ENCODE results near the gene ESRRA. TPM values are rescaled to one million over a fixed set of nuclear protein-coding genes. Genes with fewer than 3 reads are reported as not detected.
A peak's percentile ranks its signal among the peaks of the same experiment; 100 is the strongest.

The ESRRA gene
- polyA plus RNA-seq, 1 donor (not counting 4 experiments of a cell fraction or from before 2014, with no cell fraction given) = 20.8 TPM

GRCh38 chr11:64266339-64266738 lies 39.0 kb upstream of the ESRRA start:
- dilution Hi-C loops (cut with MboI; ENCODE audit: extremely low pct_ligation_motif_present, low sequenced_read_pairs) = no loop called here
- Histone ChIP-seq H3K9me3 (ENCODE audit: control insufficient read depth, low read depth, low read length) (no peaks in the 10 kb centered on the region), H3K4me1 (ENCODE audit: control insufficient read depth, extremely low read depth, insufficient read depth, low read length) (peaks cover 57% of the 10 kb centered on the region), H3K9me1 (ENCODE audit: control insufficient read depth, extremely low read depth, insufficient read depth, low read length) (no peaks in the 10 kb centered on the region), H3K36me3 (ENCODE audit: control insufficient read depth in 2 of 2, extremely low read depth in 1 of 2, insufficient read depth in 2 of 2, low read length in 2 of 2) (peaks cover 34 to 59% of the 10 kb centered on the region in 2 experiments), H3K79me2 (ENCODE audit: control insufficient read depth, insufficient read depth, low read length) (no peaks in the 10 kb centered on the region), H3K27ac (ENCODE audit: control insufficient read depth, insufficient read depth, low read length) (no peak overlapping the region), H3K27me3 (ENCODE audit: control insufficient read depth, extremely low read depth, insufficient read depth, low read length) (no peaks in the 10 kb centered on the region), H4K20me1 (ENCODE audit: control insufficient read depth, extremely low read depth, insufficient read depth, low read length) (no peaks in the 10 kb centered on the region), H3K9ac (ENCODE audit: control insufficient read depth, extremely low read depth, insufficient read depth, low read length) (no peak overlapping the region), H2AFZ (ENCODE audit: control insufficient read depth, low read length) (no peak overlapping the region), H3K4me3 (ENCODE audit: control insufficient read depth in 2 of 3, extremely low read depth in 1 of 3, insufficient read depth in 2 of 3, low read depth in 1 of 3, low read length in 3 of 3) (no peak overlapping the region), H3K4me2 (ENCODE audit: control insufficient read depth, extremely low read depth, insufficient read depth, low read depth, low read length) (no peak overlapping the region)
- no peak for FAIRE-seq
- TF ChIP-seq EZH2 (IDR thresholded peaks at IDR 0.05; ENCODE audit: low read length) = no peak
- TF ChIP-seq, protein P1, sequence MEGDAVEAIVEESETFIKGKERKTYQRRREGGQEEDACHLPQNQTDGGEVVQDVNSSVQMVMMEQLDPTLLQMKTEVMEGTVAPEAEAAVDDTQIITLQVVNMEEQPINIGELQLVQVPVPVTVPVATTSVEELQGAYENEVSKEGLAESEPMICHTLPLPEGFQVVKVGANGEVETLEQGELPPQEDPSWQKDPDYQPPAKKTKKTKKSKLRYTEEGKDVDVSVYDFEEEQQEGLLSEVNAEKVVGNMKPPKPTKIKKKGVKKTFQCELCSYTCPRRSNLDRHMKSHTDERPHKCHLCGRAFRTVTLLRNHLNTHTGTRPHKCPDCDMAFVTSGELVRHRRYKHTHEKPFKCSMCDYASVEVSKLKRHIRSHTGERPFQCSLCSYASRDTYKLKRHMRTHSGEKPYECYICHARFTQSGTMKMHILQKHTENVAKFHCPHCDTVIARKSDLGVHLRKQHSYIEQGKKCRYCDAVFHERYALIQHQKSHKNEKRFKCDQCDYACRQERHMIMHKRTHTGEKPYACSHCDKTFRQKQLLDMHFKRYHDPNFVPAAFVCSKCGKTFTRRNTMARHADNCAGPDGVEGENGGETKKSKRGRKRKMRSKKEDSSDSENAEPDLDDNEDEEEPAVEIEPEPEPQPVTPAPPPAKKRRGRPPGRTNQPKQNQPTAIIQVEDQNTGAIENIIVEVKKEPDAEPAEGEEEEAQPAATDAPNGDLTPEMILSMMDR (optimal IDR thresholded peaks at IDR 0.05 in 1 of 3, IDR thresholded peaks at IDR 0.05 in 1 of 3, conservative IDR thresholded peaks at IDR 0.05 in 1 of 3; ENCODE audit: extremely low read depth in 1 of 3, insufficient read depth in 2 of 3, low read length in 3 of 3) = no peak
- DNase-seq (ENCODE audit: low read depth, low spot score) = no peak

DNA sequence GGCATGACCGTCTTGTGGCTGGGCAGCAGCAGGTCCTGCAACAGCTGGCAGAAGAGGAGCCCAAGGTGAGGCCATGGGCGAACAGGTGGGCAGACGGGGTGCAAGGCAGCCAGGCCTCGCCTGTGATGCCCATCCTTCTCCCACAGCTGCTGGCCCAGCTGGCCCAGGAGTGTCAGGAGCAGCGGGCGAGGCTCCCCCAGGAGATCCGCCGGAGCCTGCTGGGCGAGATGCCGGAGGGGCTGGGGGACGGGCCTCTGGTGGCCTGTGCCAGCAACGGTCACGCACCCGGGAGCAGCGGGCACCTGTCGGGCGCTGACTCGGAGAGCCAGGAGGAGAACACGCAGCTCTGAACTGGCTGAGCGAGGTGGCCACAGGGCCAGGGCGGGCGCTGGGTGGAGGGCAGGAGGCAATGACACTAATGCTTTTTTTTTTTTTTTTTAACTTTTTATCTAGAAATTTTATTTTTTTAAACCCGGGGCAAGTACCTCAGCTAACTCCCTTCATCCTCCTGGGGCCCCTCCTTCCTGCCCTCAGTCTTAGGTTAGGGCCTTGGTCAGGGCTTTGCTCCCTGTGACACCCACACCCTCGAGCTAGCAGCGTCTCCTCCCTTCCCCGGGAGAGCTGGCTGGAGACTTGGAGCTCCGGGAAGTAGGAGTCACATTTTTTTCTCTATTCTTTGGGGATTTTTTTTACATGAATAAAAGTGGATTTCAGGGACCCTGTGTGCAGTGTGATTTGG lies 37.9 kb upstream of the ESRRA start:
- H2AFZ ChIP-seq (ENCODE audit: control insufficient read depth, low read length) = no peak overlapping the region
- H3K9ac ChIP-seq (ENCODE audit: control insufficient read depth, extremely low read depth, insufficient read depth, low read length) = no peak overlapping the region
- H3K27me3 ChIP-seq (ENCODE audit: control insufficient read depth, extremely low read depth, insufficient read depth, low read length) = no peaks in the 10 kb centered on the region
- no peaks in the 10 kb centered on the region for H3K9me3 ChIP-seq (ENCODE audit: control insufficient read depth, low read depth, low read length)
- peaks cover 64% of the 10 kb centered on the region for H3K4me1 ChIP-seq (ENCODE audit: control insufficient read depth, extremely low read depth, insufficient read depth, low read length)
- no peak overlapping the region for H3K4me3 ChIP-seq (ENCODE audit: control insufficient read depth in 2 of 3, extremely low read depth in 1 of 3, insufficient read depth in 2 of 3, low read depth in 1 of 3, low read length in 3 of 3)
- no peaks in the 10 kb centered on the region for H3K79me2 ChIP-seq (ENCODE audit: control insufficient read depth, insufficient read depth, low read length)
- no peaks in the 10 kb centered on the region for H3K9me1 ChIP-seq (ENCODE audit: control insufficient read depth, extremely low read depth, insufficient read depth, low read length)
- no peak overlapping the region for H3K4me2 ChIP-seq (ENCODE audit: control insufficient read depth, extremely low read depth, insufficient read depth, low read depth, low read length)
- H4K20me1 ChIP-seq (ENCODE audit: control insufficient read depth, extremely low read depth, insufficient read depth, low read length) = no peaks in the 10 kb centered on the region
- dilution Hi-C loops (cut with MboI; ENCODE audit: extremely low pct_ligation_motif_present, low sequenced_read_pairs) = no loop called here
- FAIRE-seq (no peak), DNase-seq (ENCODE audit: low read depth, low spot score) (no peak)
- TF ChIP-seq EZH2 (IDR thresholded peaks at IDR 0.05; ENCODE audit: low read length) = no peak
- TF ChIP-seq, protein P1 (optimal IDR thresholded peaks at IDR 0.05 in 1 of 3, IDR thresholded peaks at IDR 0.05 in 1 of 3, conservative IDR thresholded peaks at IDR 0.05 in 1 of 3; ENCODE audit: extremely low read depth in 1 of 3, insufficient read depth in 2 of 3, low read length in 3 of 3) = no peak
- H3K36me3 ChIP-seq (ENCODE audit: control insufficient read depth in 2 of 2, extremely low read depth in 1 of 2, insufficient read depth in 2 of 2, low read length in 2 of 2) = peaks cover 28 to 51% of the 10 kb centered on the region in 2 experiments
- peak overlapping the region; percentile 78 for H3K27ac ChIP-seq (ENCODE audit: control insufficient read depth, insufficient read depth, low read length)
